ENCODE measurements around the gene CPN1.

CPN1 gene

DNA sequence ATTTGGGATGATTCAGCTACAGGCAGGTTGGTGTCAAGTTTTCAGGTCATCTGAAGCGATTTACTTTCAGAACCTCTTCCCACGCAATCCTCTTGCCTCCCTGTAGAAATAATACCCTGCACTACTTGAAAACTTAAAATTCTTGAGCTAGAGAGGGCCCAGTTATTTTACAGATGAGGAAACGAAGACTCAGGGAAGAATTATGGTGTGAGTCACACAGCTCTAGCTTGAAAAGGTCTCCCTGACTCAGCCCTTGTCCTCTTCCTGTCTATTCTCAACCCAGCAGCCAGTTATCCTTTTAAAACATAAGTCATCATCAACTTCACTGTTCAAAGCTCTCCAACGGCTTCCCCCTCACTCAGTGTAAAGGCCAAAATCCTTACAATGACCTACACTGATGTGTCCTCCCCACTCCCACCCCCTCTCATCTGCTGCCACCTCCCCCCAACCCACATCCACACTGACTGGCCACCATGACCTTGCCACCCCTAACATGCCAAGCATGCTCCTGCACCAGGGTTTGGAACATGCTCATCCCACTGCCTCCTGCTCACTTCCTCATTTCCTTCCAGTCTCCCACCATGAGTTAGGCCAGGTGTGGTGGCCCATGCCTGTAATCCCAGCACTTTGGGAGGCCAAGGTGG, 75.3 kb downstream of the CPN1 start:
- peak overlapping the region; percentile 93 for H3K27ac ChIP-seq (ENCODE audit: low read length, poor library complexity, severe bottlenecking)
- H3K4me1 ChIP-seq (ENCODE audit: control insufficient read depth, insufficient read depth, low read depth, low read length) = peaks cover 14% of the 10 kb centered on the region

DNA sequence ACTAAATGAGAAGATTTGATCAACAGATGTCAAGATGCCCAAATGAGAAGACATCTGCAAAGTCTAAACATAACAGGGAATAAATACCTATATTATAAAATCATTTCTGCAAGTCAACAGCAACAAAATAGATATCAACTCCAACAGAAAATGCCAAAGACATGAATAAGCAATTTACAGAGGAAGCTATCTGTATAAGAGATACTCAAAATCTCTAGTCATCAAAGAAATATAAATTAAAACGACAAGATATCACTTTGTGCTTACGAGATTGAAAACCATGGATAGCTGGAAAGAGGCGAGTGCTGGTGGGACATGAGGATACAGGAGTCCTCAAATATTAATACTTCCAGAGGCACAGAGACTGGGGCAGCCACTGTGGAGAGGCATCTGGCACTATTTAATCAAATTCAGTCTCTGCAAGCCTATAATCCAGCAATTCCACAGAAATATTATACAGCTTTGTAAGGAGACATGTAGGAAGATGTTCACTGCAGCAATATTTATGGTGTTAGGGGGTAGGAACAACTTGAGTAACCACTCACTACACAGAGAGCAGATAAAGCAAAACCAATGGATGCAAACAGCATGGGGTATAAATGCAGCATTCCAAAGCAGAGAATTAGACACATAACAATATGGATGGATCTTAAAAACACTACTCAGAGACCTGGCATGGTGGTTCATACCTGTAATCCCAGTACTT, 76.7 kb downstream of the CPN1 start:
- Histone ChIP-seq H3K4me1 (ENCODE audit: control insufficient read depth, insufficient read depth, low read depth, low read length) (peaks cover 15% of the 10 kb centered on the region), H2BK120ac (ENCODE audit: low read depth, low read length) (no peak overlapping the region), H3K18ac (ENCODE audit: low read depth in 1 of 2, low read length in 2 of 2) (peak overlapping the region in 1 of 2 experiments; percentile 80), H3K79me1 (replicated peaks; ENCODE audit: low read length, poor library complexity, severe bottlenecking) (no peaks in the 10 kb centered on the region), H3K9ac (ENCODE audit: low read length) (peak overlapping the region; percentile 94), H3K4me3 (ENCODE audit: insufficient read depth in 1 of 2, low read depth in 1 of 2, low read length in 2 of 2) (peak overlapping the region in 1 of 2 experiments; percentile 99), H3K27ac (ENCODE audit: low read length, poor library complexity, severe bottlenecking) (peak overlapping the region; percentile 93), H3K27me3 (ENCODE audit: control insufficient read depth in 1 of 2, insufficient read depth in 1 of 2, low read length in 2 of 2) (no peaks in the 10 kb centered on the region), H3K36me3 (ENCODE audit: control insufficient read depth in 1 of 2, insufficient read depth in 2 of 2, low read depth in 1 of 2, low read length in 2 of 2) (peaks cover 3 to 11% of the 10 kb centered on the region in 2 experiments), H2AK5ac (ENCODE audit: low read length, severe bottlenecking) (no peak overlapping the region), H4K8ac (ENCODE audit: low read length) (no peak overlapping the region), H2BK5ac (ENCODE audit: low read depth, low read length, poor library complexity, severe bottlenecking) (no peak overlapping the region), H3K4ac (ENCODE audit: low read depth in 1 of 2, low read length in 2 of 2) (peak overlapping the region in 1 of 2 experiments; percentile 89), H3K4me2 (ENCODE audit: low read length, poor library complexity, severe bottlenecking) (no peak overlapping the region), H3K9me3 (ENCODE audit: control insufficient read depth, low read length) (no peaks in the 10 kb centered on the region), H4K91ac (ENCODE audit: low read length) (no peak overlapping the region), H2BK15ac (ENCODE audit: low read depth, poor library complexity, severe bottlenecking) (no peak overlapping the region), H3K23ac (ENCODE audit: low read length in 2 of 2) (no peak overlapping the region), H3K14ac (ENCODE audit: low read length in 2 of 2) (peak overlapping the region in 1 of 2 experiments; percentile 41), H2AFZ (ENCODE audit: low read depth, low read length) (no peak overlapping the region), H2BK12ac (ENCODE audit: low read length in 2 of 2) (peak overlapping the region in 1 of 2 experiments; percentile 63)
- 0% methylated on average over 1 of the region's 3 CpGs for WGBS
- peak; percentile 53 for DNase-seq

More for the DNA sequence above, 75.3 kb downstream of the CPN1 start:
- Histone ChIP-seq H3K9ac (ENCODE audit: low read length) (peak overlapping the region; percentile 94), H3K36me3 (ENCODE audit: control insufficient read depth in 1 of 2, insufficient read depth in 2 of 2, low read depth in 1 of 2, low read length in 2 of 2) (peaks cover 2 to 4% of the 10 kb centered on the region in 2 experiments), H2BK5ac (ENCODE audit: low read depth, low read length, poor library complexity, severe bottlenecking) (peak overlapping the region; percentile 63), H2AK5ac (ENCODE audit: low read length, severe bottlenecking) (no peak overlapping the region), H3K79me1 (replicated peaks; ENCODE audit: low read length, poor library complexity, severe bottlenecking) (no peaks in the 10 kb centered on the region), H2BK15ac (ENCODE audit: low read depth, poor library complexity, severe bottlenecking) (no peak overlapping the region), H3K18ac (ENCODE audit: low read depth in 1 of 2, low read length in 2 of 2) (peak overlapping the region; percentile 47 to 70), H3K27me3 (ENCODE audit: control insufficient read depth in 1 of 2, insufficient read depth in 1 of 2, low read length in 2 of 2) (no peaks in the 10 kb centered on the region), H3K4me3 (ENCODE audit: insufficient read depth in 1 of 2, low read depth in 1 of 2, low read length in 2 of 2) (peak overlapping the region in 1 of 2 experiments; percentile 99), H2BK12ac (ENCODE audit: low read length in 2 of 2) (peak overlapping the region; percentile 7 to 64), H3K4ac (ENCODE audit: low read depth in 1 of 2, low read length in 2 of 2) (peak overlapping the region in 1 of 2 experiments; percentile 3), H3K23ac (ENCODE audit: low read length in 2 of 2) (no peak overlapping the region), H4K8ac (ENCODE audit: low read length) (peak overlapping the region; percentile 49), H3K14ac (ENCODE audit: low read length in 2 of 2) (no peak overlapping the region), H2BK120ac (ENCODE audit: low read depth, low read length) (peak overlapping the region; percentile 54), H4K91ac (ENCODE audit: low read length) (peak overlapping the region; percentile 71), H2AFZ (ENCODE audit: low read depth, low read length) (no peak overlapping the region), H3K4me2 (ENCODE audit: low read length, poor library complexity, severe bottlenecking) (peak overlapping the region; percentile 0), H3K9me3 (ENCODE audit: control insufficient read depth, low read length) (no peaks in the 10 kb centered on the region)
- WGBS = 3% methylated on average over 2 of the region's 4 CpGs
- DNase-seq = peak; percentile 99

DNA sequence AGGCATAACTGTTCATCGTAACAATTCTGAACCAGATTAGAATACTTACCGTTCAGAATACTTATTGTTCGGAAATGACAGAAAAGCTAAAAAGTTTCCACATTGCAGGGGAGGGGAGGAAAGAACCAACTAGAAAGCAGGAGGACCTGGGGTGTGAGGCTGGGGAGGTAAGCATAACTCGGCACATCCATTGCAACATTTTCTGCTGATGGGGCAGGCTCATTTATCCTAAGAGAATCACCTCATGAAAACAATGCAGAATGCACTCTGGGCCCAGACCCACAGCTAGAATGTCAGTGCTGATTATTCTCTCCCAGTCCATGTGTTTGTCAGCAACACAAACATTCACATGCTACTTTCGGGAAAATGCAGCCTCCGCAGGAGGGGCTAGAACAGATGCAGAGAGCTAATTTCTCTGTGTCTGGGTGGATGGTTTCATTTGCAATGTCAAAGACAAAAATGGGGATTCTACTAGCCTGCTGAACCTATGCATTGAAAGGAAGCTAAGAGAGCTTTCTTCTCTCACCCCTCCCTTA, 81.5 kb downstream of the CPN1 start:
- H3K27ac ChIP-seq (ENCODE audit: low read length, poor library complexity, severe bottlenecking) = no peak overlapping the region

More for the DNA sequence above, 81.5 kb downstream of the CPN1 start:
- Histone ChIP-seq H3K36me3 (ENCODE audit: control insufficient read depth in 1 of 2, insufficient read depth in 2 of 2, low read depth in 1 of 2, low read length in 2 of 2) (peaks cover 6 to 34% of the 10 kb centered on the region in 2 experiments), H2AFZ (ENCODE audit: low read depth, low read length) (no peak overlapping the region), H3K9me3 (ENCODE audit: control insufficient read depth, low read length) (no peaks in the 10 kb centered on the region), H3K14ac (ENCODE audit: low read length in 2 of 2) (peak overlapping the region in 1 of 2 experiments; percentile 4), H3K4ac (ENCODE audit: low read depth in 1 of 2, low read length in 2 of 2) (no peak overlapping the region), H4K91ac (ENCODE audit: low read length) (no peak overlapping the region), H2BK12ac (ENCODE audit: low read length in 2 of 2) (no peak overlapping the region), H2BK5ac (ENCODE audit: low read depth, low read length, poor library complexity, severe bottlenecking) (no peak overlapping the region), H3K9ac (ENCODE audit: low read length) (no peak overlapping the region), H2AK5ac (ENCODE audit: low read length, severe bottlenecking) (no peak overlapping the region), H3K4me3 (ENCODE audit: insufficient read depth in 1 of 2, low read depth in 1 of 2, low read length in 2 of 2) (no peak overlapping the region), H2BK120ac (ENCODE audit: low read depth, low read length) (no peak overlapping the region), H3K27me3 (ENCODE audit: control insufficient read depth in 1 of 2, insufficient read depth in 1 of 2, low read length in 2 of 2) (no peaks in the 10 kb centered on the region), H3K4me1 (ENCODE audit: control insufficient read depth, insufficient read depth, low read depth, low read length) (peaks cover 11% of the 10 kb centered on the region), H3K79me1 (replicated peaks; ENCODE audit: low read length, poor library complexity, severe bottlenecking) (no peaks in the 10 kb centered on the region), H3K23ac (ENCODE audit: low read length in 2 of 2) (no peak overlapping the region), H3K18ac (ENCODE audit: low read depth in 1 of 2, low read length in 2 of 2) (peak overlapping the region in 1 of 2 experiments; percentile 70), H4K8ac (ENCODE audit: low read length) (peak overlapping the region; percentile 3), H2BK15ac (ENCODE audit: low read depth, poor library complexity, severe bottlenecking) (no peak overlapping the region), H3K4me2 (ENCODE audit: low read length, poor library complexity, severe bottlenecking) (no peak overlapping the region)
- WGBS = 60% methylated on average over 6 of the region's 6 CpGs
- DNase-seq = peak; percentile 54
